Neural crest cell (in vitro differentiated cells): Measurements from ENCODE around the gene DIAPH3. TPM values are rescaled to one million over a fixed set of nuclear protein-coding genes. Genes with fewer than 3 reads are reported as not detected.
"Not testable (repeated sequence)": the region's sequence is repeated elsewhere in the genome, so short reads cannot be mapped to it uniquely, and the experiment has no call there.

ENCODE experiments used
- DNase-seq: peaks from one replicate; pipeline ENCODE4 v3.0.0; 2021; ENCODE audit warnings: low read depth, mixed read lengths, low spot score
- H3K27ac Mint-ChIP-seq: one replicate; pipeline ENCODE4 v1.8.0; 2021; ENCODE audit warnings: mild to moderate bottlenecking, mixed read lengths; ENCODE audit not compliant: unreplicated experiment
- H3K27me3 Mint-ChIP-seq: 2 replicates; pipeline ENCODE4 v1.8.0; 2021; ENCODE audit warnings: low read depth, mild to moderate bottlenecking, mixed read lengths
- H3K36me3 Mint-ChIP-seq: 2 replicates; pipeline ENCODE4 v1.8.0; 2021; ENCODE audit warnings: low read depth, mild to moderate bottlenecking, mixed read lengths
- H3K4me1 Mint-ChIP-seq: 2 replicates; pipeline ENCODE4 v1.8.0; 2021; ENCODE audit warnings: mixed read lengths
- H3K4me3 Mint-ChIP-seq: one replicate; pipeline ENCODE4 v1.8.0; 2021; ENCODE audit warnings: mild to moderate bottlenecking, mixed read lengths
- H3K9me3 Mint-ChIP-seq: 2 replicates; pipeline ENCODE4 v1.8.0; 2021; ENCODE audit warnings: mixed read lengths
- CTCF ChIP-seq: fragments of 200-600 bp; sonication (generic); conservative IDR thresholded peaks from 2 replicates; pipeline ENCODE4 v1.5.0; 2021; ENCODE audit warnings: antibody characterized with exemption, mild to moderate bottlenecking
- long read RNA-seq: library from polyadenylated mRNA; unstranded; transcript quantifications from one replicate; pipeline ENCODE4 v2.0.0, GENCODE V29; 2020
- total RNA-seq: library from RNA; stranded (reverse); gene quantifications from 2 replicates; pipeline ENCODE4 v1.2.1, GENCODE V29; 2021

DIAPH3 gene
- total RNA-seq = 16.4 and 17.3 TPM in 2 replicates
- long read RNA-seq, partial matches to known transcripts = 47 of 52 reads
- long read RNA-seq, other reads (novel, unspliced or antisense) = 5 of 52 reads

DNA sequence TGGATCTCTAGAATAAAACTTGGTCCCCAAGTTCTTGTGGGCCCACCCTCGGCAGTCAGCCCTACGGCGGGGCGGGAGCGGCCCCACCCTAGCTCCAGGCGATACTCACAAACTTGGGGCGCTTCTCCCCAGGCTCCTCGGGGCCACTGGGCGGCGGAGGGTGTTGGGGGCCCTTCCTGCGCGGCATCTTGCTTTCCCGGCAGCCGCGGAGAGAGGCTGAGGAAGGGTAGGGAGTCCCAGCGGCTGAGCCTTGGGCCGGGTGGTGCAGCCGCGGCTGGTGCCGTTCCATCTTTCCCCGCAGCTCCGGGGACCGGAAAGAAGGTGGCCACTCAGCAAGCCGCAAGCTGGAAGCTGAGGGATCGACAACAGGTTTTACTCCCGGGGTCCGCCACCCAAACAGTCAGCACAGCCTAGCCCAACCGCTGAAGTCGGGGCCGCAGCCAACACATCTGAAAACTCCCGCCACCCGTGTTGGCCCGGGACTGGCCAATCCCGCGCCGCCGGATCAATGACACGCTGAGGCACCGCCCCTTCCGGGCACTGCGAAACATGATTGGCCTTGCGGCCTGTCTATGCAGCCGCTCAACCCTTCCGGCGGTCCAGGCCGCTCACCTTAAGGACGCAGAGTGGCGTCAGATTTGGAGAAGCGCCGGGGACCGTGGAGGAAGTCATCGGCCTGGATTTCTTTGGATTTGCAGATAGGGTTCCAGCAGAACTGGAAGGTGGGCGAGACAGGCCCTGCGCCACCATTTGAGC lies at the start of gene DIAPH3:
TSS of gene DIAPH3 (minus strand) at position 451 of the 756 bp plus-strand sequence. CDS start at position 289, 162 bp downstream.
- H3K36me3 Mint-ChIP-seq = peaks cover 14% of the 10 kb centered on the region

DNA sequence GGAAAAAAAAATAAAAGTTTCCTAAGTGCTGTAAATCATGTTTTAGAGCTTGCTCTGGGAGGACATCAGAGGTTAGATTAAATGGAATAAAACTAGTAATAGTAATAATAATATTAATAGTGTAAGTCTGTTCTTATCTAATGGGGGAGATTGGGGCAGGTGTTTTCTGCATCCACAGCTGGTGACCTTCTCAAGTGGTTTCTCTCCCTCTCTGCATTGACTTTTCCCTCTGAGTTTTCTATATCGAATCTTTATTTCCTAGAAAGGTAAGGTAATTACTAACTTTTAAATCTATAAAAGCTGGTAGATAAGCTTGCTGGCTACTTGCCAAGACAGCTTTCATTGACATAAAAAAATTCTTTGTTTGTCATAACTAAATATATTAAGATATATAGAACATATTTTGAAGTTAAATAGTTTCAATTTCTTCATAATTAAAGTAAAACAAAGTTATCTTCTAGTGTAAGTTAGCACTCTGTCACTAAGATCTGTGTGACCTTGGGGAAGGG lies 49.6 kb upstream of the DIAPH3 start:
- H3K9me3 Mint-ChIP-seq = no peaks in the 10 kb centered on the region
- no peak for TF ChIP-seq CTCF
- no peaks in the 10 kb centered on the region for H3K4me1 Mint-ChIP-seq
- H3K27ac Mint-ChIP-seq = no peak overlapping the region
- no peaks in the 10 kb centered on the region for H3K36me3 Mint-ChIP-seq
- no peak for DNase-seq
- no peak overlapping the region for H3K4me3 Mint-ChIP-seq
- peaks cover 2% of the 10 kb centered on the region for H3K27me3 Mint-ChIP-seq

More for the DNA sequence above, at the start of gene DIAPH3:
- Mint-ChIP-seq H3K4me1 (peaks cover 38% of the 10 kb centered on the region), H3K27me3 (no peaks in the 10 kb centered on the region), H3K27ac (peak within 1 kb of the TSS; percentile 97), H3K9me3 (no peaks in the 10 kb centered on the region), H3K4me3 (peak within 1 kb of the TSS; percentile 97)
- DNase-seq = peak; percentile 96
- TF ChIP-seq CTCF = no peak

DNA sequence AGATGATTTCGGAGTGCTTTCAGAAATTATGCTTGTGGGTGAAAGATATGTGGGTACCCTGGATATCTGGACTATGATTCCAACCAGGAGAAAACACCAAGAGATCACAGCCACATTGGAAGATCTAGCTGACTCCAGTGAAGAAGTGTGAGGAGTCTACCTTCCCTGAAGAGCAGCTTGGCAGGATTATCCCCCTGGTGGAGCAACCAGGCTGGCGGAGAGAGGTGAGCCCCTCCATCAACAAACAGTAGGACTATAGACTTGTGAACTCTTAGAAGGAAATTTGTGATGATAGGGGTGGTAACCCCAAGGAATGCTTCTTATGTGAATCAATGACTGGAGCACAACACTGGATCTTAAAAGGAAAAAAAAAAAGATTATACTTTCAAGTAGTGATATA lies 47.8 kb upstream of the DIAPH3 start:
- H3K27me3 Mint-ChIP-seq = peaks cover 2% of the 10 kb centered on the region
- no peaks in the 10 kb centered on the region for H3K36me3 Mint-ChIP-seq

DNA sequence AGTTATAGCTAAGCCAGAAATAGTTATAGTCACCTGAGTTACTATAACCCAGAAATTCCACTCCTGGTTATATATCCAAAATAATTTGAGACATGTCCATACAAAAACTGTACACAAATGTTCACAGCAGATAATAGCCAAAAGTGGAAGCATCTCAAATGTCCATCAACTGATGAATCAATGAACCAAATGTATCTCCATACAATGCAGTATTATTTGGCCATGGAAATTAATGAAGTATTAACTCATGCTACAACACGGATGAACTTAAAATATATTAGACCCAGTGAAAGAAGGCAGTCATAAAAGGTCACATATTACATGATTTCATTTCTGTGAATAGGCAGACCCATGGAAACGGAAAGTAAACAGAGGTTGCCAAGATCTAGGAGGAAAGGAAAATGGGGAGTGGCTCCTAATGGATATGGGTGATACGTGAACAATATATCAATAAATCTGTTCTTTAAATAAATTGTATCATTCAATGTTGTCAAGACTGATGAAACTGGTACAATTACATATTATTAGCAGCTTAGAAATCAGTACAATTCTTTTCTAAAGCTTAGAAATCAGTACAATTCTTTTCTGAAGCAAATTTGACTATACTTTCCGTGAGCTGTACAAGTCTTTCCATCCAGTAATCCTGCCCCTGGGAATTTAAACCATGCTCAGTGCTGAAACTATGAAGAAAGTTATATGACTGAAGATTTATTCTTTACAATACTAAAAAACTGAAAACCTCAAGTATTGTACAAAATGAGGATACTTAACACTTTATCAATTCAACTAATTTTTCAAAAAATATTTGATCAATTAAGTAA lies 47.0 kb upstream of the DIAPH3 start:
- Mint-ChIP-seq H3K36me3 (no peaks in the 10 kb centered on the region), H3K27me3 (peaks cover 2% of the 10 kb centered on the region), H3K9me3 (no peaks in the 10 kb centered on the region), H3K27ac (no peak overlapping the region), H3K4me3 (no peak overlapping the region), H3K4me1 (no peaks in the 10 kb centered on the region)
- TF ChIP-seq CTCF = no peak
- DNase-seq = no peak

More for the DNA sequence above, 47.8 kb upstream of the DIAPH3 start:
- Mint-ChIP-seq H3K4me3 (no peak overlapping the region), H3K27ac (no peak overlapping the region), H3K4me1 (no peaks in the 10 kb centered on the region), H3K9me3 (no peaks in the 10 kb centered on the region)
- TF ChIP-seq CTCF = no peak
- DNase-seq = no peak

GRCh38 chr13:60205499-60205898 lies 41.8 kb upstream of the DIAPH3 start:
- not testable (repeated sequence) for H3K4me1 Mint-ChIP-seq, H3K4me3 Mint-ChIP-seq, DNase-seq, H3K9me3 Mint-ChIP-seq, H3K36me3 Mint-ChIP-seq, H3K27me3 Mint-ChIP-seq, H3K27ac Mint-ChIP-seq
